ENCODE results near the gene ZMIZ1.
"Not testable (repeated sequence)": the region's sequence is repeated elsewhere in the genome, so short reads cannot be mapped to it uniquely, and the experiment has no call there.

DNA sequence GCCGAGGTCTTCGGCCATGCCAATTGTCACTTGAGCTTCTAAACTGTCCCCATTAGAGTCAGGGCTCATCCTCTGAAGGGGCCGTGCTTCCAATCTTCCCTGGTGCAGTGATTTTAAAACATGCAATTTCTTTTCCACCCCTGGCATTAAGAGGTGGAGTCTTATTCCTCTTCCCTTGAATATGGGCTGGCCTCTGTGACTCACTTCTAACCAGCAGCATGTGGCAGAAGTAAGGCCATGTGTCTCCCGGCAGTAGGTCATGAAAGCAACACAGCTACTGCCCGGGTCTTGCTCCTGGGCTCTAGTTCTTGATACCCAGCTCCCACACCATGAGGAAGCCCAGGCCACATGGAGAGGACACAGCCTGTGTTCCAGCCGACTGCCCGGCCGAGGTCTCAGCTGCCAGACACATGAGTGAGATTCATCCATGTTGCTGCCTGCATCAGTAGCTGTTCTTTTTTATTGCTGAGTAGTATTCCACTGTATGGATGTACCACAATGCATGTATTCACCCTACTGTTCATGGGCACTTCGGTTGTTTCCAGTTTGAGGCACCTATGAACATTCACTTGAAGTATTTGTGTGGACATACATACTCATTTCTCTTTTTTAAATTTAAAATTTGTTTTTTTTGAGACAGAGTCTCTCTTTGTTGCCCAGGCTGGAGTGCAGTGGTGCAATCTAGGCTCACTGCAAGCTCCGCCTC is 264.0 kb downstream of the ZMIZ1 start:
- TF ChIP-seq, protein P1, sequence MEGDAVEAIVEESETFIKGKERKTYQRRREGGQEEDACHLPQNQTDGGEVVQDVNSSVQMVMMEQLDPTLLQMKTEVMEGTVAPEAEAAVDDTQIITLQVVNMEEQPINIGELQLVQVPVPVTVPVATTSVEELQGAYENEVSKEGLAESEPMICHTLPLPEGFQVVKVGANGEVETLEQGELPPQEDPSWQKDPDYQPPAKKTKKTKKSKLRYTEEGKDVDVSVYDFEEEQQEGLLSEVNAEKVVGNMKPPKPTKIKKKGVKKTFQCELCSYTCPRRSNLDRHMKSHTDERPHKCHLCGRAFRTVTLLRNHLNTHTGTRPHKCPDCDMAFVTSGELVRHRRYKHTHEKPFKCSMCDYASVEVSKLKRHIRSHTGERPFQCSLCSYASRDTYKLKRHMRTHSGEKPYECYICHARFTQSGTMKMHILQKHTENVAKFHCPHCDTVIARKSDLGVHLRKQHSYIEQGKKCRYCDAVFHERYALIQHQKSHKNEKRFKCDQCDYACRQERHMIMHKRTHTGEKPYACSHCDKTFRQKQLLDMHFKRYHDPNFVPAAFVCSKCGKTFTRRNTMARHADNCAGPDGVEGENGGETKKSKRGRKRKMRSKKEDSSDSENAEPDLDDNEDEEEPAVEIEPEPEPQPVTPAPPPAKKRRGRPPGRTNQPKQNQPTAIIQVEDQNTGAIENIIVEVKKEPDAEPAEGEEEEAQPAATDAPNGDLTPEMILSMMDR (IDR thresholded peaks at IDR 0.05): not testable (repeated sequence)
- not testable (repeated sequence) for TF ChIP-seq POLR2A (IDR thresholded peaks at IDR 0.05)

Data from adrenal gland (tissue), 5 donors.